Uterus (tissue), 4 donors: ENCODE measurements around the gene CYP2B6. TPM values are rescaled to one million over a fixed set of nuclear protein-coding genes. Genes with fewer than 3 reads are reported as not detected.

ENCODE experiments used
- DNase-seq, 2 donors: peaks; one replicate each; pipeline ENCODE4 v3.0.0-alpha.2; 2019 to 2020
- H3K27ac ChIP-seq, 2 donors: fragments of 200-600 bp; sonication (generic); 1 replicate in 1 of 2; 2 replicates in 1 of 2; pipeline ENCODE4 v1.5.1; 2016 to 2018
- H3K27me3 ChIP-seq, 2 donors: fragments of 200-600 bp; sonication (generic); one replicate each; pipeline ENCODE4 v1.5.1; 2018 to 2019; ENCODE audit warnings: control low read depth in 1 of 2
- H3K36me3 ChIP-seq, 2 donors: fragments of 200-600 bp; sonication (generic); one replicate each; pipeline ENCODE4 v1.5.1; 2019; ENCODE audit warnings: control low read depth in 1 of 2
- H3K4me1 ChIP-seq, 2 donors: fragments of 200-600 bp; sonication (generic); one replicate each; pipeline ENCODE4 v1.5.1; 2018 to 2019; ENCODE audit warnings: control low read depth in 1 of 2
- H3K4me3 ChIP-seq, 2 donors: fragments of 200-600 bp; sonication (generic); 1 replicate in 1 of 2; 2 replicates in 1 of 2; pipeline ENCODE4 v1.5.1; 2018 to 2019; ENCODE audit warnings: mild to moderate bottlenecking in 1 of 2
- H3K9me3 ChIP-seq, 2 donors: fragments of 200-600 bp; sonication (generic); one replicate each; pipeline ENCODE4 v1.5.1; 2019; ENCODE audit warnings: control low read depth in 1 of 2
- POLR2A ChIP-seq, 2 donors: fragments of 450-650 bp; IDR thresholded peaks; one replicate each; pipeline ENCODE4 v1.6.1; 2016; ENCODE audit warnings: antibody characterized with exemption in 2 of 2, mild to moderate bottlenecking in 1 of 2, moderate library complexity in 1 of 2
- intact Hi-C: fragments of 100-400 bp; cut with DNase I; formaldehyde crosslinking; loops from one replicate; pipeline ENCODE4 v1.15.1; 2023; ENCODE audit warnings: low total_unique reads
- total RNA-seq, 4 donors: library from RNA; depleted of rRNA in 3 of 4; stranded (reverse); fragments of >200 nt in 3 of 4; gene quantifications; one replicate each; pipeline versions ENCODE4 v1.1.0 to v1.2.4, GENCODE V29; 2014 to 2023
- TF ChIP-seq, protein P1 (sequence below), 4 experiments: fragments of 200-600 bp in 2 of 4; fragments of 450-650 bp in 2 of 4; sonication (generic) in 2 of 4; IDR thresholded peaks; one replicate each; pipeline ENCODE4 v1.5.1; 2016 to 2019; ENCODE audit warnings: antibody characterized with exemption in 4 of 4, mild to moderate bottlenecking in 2 of 4, moderate library complexity in 1 of 4
- donor health status: DM: yes; HTN: yes; CAD: no.

The CYP2B6 gene
- total RNA-seq, 4 donors from 2014 or later = not detected

DNA sequence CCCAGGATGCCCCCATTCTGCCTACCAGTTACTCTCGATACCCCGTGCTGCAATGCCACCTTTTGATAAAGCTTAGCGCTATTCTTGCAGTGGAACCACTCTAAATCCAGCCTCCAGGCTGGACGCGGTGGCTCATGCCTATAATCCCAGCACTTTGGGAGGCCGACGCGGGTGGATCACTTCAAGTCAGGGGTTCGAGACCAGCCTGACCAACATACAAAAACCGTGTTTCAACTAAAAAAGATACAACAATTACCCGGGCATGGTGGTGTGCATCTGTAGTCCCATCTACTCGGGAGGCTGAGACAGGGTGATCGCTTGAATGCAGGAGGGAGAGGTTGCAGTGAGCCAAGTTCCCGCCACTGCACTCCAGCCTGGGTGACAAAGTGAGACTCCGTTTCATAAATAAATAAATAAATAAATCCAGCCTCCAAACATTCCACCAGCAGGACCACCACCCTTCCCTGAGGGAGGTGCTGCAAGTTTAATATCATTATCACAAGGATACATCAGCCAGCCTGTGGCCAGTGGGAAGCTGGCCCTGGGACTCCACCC, 27.7 kb downstream of the CYP2B6 start:
- H3K4me3 ChIP-seq = no peak overlapping the region
- H3K27ac ChIP-seq = no peak overlapping the region
- no peaks in the 10 kb centered on the region for H3K4me1 ChIP-seq
- intact Hi-C loops = no loop called here
- no peaks in the 10 kb centered on the region for H3K36me3 ChIP-seq
- no peaks in the 10 kb centered on the region for H3K9me3 ChIP-seq
- TF ChIP-seq POLR2A (IDR thresholded peaks at IDR 0.05) = no peak
- TF ChIP-seq, protein P1, sequence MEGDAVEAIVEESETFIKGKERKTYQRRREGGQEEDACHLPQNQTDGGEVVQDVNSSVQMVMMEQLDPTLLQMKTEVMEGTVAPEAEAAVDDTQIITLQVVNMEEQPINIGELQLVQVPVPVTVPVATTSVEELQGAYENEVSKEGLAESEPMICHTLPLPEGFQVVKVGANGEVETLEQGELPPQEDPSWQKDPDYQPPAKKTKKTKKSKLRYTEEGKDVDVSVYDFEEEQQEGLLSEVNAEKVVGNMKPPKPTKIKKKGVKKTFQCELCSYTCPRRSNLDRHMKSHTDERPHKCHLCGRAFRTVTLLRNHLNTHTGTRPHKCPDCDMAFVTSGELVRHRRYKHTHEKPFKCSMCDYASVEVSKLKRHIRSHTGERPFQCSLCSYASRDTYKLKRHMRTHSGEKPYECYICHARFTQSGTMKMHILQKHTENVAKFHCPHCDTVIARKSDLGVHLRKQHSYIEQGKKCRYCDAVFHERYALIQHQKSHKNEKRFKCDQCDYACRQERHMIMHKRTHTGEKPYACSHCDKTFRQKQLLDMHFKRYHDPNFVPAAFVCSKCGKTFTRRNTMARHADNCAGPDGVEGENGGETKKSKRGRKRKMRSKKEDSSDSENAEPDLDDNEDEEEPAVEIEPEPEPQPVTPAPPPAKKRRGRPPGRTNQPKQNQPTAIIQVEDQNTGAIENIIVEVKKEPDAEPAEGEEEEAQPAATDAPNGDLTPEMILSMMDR (IDR thresholded peaks at IDR 0.05) = no peak
- no peak for DNase-seq
- no peaks in the 10 kb centered on the region for H3K27me3 ChIP-seq

DNA sequence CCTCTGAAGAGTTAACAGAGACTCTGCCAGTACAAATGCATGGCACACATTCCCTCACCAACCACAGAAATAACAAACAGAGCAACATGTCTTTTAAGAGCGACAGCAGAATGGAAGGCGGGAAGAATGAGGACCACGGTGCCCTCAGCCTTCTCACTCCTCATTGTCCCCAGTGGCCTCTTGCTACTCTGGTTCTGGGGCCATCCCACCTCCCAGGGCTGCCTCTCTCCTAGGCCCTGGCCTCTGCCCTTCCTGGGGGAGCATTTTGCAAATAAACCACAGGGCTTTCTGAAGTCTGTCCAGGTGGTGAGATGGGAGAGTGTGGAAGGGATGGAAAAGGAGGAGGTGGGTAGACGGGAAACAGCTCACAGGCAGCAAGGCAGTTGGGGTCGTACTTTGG, 28.3 kb downstream of the CYP2B6 start:
- H3K4me1 ChIP-seq = no peaks in the 10 kb centered on the region
- TF ChIP-seq, protein P1 (IDR thresholded peaks at IDR 0.05) = no peak
- no peak for TF ChIP-seq POLR2A (IDR thresholded peaks at IDR 0.05)
- H3K9me3 ChIP-seq = no peaks in the 10 kb centered on the region
- H3K36me3 ChIP-seq = no peaks in the 10 kb centered on the region
- H3K4me3 ChIP-seq = no peak overlapping the region
- no peak for DNase-seq
- no peak overlapping the region for H3K27ac ChIP-seq
- intact Hi-C loops = no loop called here
- H3K27me3 ChIP-seq = no peaks in the 10 kb centered on the region

DNA sequence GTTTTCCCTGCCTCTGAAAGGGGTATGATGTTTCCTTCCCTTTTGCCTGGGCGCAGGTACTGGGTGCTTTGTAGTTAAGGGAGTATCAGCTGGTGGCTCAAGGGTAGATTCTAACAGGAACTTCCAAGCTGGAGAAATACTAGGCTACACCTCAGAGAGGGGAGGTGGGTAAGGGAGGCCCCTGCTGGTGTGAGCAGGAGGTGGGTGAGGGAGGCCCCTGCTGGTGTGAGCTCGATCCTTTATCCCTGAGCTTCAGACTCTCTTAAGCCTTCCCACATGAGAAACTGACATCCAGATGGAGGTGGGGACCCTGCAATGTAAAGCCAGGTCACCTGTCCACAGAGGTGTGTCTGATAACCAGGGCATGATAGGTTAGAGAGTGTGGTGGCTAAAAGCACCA, 32.1 kb downstream of the CYP2B6 start:
- Histone ChIP-seq H3K4me1 (no peaks in the 10 kb centered on the region), H3K36me3 (no peaks in the 10 kb centered on the region), H3K27ac (no peak overlapping the region), H3K27me3 (no peaks in the 10 kb centered on the region), H3K4me3 (no peak overlapping the region), H3K9me3 (no peaks in the 10 kb centered on the region)
- intact Hi-C loops = no loop called here
- no peak for TF ChIP-seq POLR2A (IDR thresholded peaks at IDR 0.05)
- TF ChIP-seq, protein P1 (IDR thresholded peaks at IDR 0.05) = no peak
- no peak for DNase-seq

DNA sequence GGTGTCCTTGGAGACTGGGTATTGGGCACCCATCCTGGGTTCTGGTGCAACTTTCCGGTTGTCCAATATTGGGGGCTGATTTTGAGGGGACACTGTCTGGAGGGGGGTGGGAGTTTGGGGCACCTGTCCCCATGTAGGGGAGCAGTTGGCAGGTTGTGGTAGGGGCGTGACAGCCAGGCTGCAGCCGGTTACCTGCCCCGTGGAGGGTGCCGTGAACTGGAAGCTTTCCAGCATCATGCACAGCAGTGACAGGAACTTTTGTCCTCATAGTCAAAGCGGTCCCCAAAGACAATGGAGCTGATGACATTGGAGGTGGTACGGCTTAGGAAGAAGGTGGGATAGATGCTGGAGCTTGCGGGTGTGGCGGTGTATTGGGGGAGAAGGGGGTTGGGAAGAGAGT, 34.3 kb downstream of the CYP2B6 start:
- Histone ChIP-seq H3K36me3 (no peaks in the 10 kb centered on the region), H3K4me1 (no peaks in the 10 kb centered on the region), H3K4me3 (no peak overlapping the region), H3K27ac (no peak overlapping the region), H3K27me3 (no peaks in the 10 kb centered on the region), H3K9me3 (no peaks in the 10 kb centered on the region)
- TF ChIP-seq, protein P1 (IDR thresholded peaks at IDR 0.05) = no peak
- no peak for TF ChIP-seq POLR2A (IDR thresholded peaks at IDR 0.05)
- intact Hi-C loops = no loop called here
- no peak for DNase-seq

DNA sequence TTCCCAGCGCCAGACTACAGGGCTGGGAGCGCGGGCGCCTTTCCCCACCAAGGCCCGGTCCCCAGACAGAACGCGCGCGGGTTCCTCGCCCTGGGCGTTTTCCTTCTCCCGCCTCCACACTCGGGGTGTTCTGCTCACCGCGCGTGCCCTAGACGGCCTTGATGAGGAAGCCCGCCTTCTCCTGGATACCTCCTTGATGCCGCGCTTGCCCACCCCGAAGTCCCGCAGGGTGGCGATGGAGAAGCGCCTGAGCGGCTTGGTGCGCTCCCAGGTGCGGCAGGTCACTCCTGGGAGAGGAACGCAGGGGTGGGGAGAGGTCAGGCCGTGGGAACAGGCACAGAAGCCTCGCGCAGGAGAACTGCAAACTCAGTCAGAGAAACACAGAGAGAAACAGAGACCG, 34.8 kb downstream of the CYP2B6 start:
- Histone ChIP-seq H3K4me1 (no peaks in the 10 kb centered on the region), H3K27ac (no peak overlapping the region), H3K27me3 (no peaks in the 10 kb centered on the region), H3K9me3 (no peaks in the 10 kb centered on the region), H3K36me3 (no peaks in the 10 kb centered on the region), H3K4me3 (no peak overlapping the region)
- no peak for TF ChIP-seq POLR2A (IDR thresholded peaks at IDR 0.05)
- TF ChIP-seq, protein P1 (IDR thresholded peaks at IDR 0.05) = no peak
- intact Hi-C loops = no loop called here
- no peak for DNase-seq
